ENCODE measurements around the gene GPR26.

The GPR26 gene

GRCh38 chr10:123648595-123648994, 17.6 kb upstream of the GPR26 start:
- Histone ChIP-seq H3K36me3 (replicated peaks) (no peaks in the 10 kb centered on the region), H3K27ac (no peak overlapping the region), H3K4me3 (ENCODE audit: low read depth, low read length) (no peak overlapping the region), H3K27me3 (replicated peaks) (no peaks in the 10 kb centered on the region)
- no peak for DNase-seq
- in situ Hi-C loops (cut with HindIII; ENCODE audit: low pct_ligation_motif_present, low sequenced_read_pairs): no loop called here
- no peak for TF ChIP-seq CTCF (IDR thresholded peaks at IDR 0.05; ENCODE audit: low read depth, low read length, missing control alignments)

GRCh38 chr10:123649676-123650075, 16.5 kb upstream of the GPR26 start:
- no peaks in the 10 kb centered on the region for H3K27me3 ChIP-seq (replicated peaks)
- TF ChIP-seq CTCF (IDR thresholded peaks at IDR 0.05; ENCODE audit: low read depth, low read length, missing control alignments): no peak
- in situ Hi-C loops (cut with HindIII; ENCODE audit: low pct_ligation_motif_present, low sequenced_read_pairs): no loop called here
- no peaks in the 10 kb centered on the region for H3K36me3 ChIP-seq (replicated peaks)
- DNase-seq: no peak
- no peak overlapping the region for H3K27ac ChIP-seq
- no peak overlapping the region for H3K4me3 ChIP-seq (ENCODE audit: low read depth, low read length)

GRCh38 chr10:123651421-123652047, 14.6 kb upstream of the GPR26 start:
- Histone ChIP-seq H3K27me3 (replicated peaks) (no peaks in the 10 kb centered on the region), H3K36me3 (replicated peaks) (no peaks in the 10 kb centered on the region), H3K4me3 (ENCODE audit: low read depth, low read length) (no peak overlapping the region), H3K27ac (no peak overlapping the region)
- TF ChIP-seq CTCF (IDR thresholded peaks at IDR 0.05; ENCODE audit: low read depth, low read length, missing control alignments): no peak
- in situ Hi-C loops (cut with HindIII; ENCODE audit: low pct_ligation_motif_present, low sequenced_read_pairs): no loop called here
- no peak for DNase-seq

GRCh38 chr10:123655751-123656150, 10.4 kb upstream of the GPR26 start:
- DNase-seq: no peak
- in situ Hi-C loops (cut with HindIII; ENCODE audit: low pct_ligation_motif_present, low sequenced_read_pairs): no loop called here
- Histone ChIP-seq H3K27ac (no peak overlapping the region), H3K27me3 (replicated peaks) (no peaks in the 10 kb centered on the region), H3K36me3 (replicated peaks) (no peaks in the 10 kb centered on the region), H3K4me3 (ENCODE audit: low read depth, low read length) (no peak overlapping the region)
- TF ChIP-seq CTCF (IDR thresholded peaks at IDR 0.05; ENCODE audit: low read depth, low read length, missing control alignments): no peak

GRCh38 chr10:123663522-123663921, 2.6 kb upstream of the GPR26 start:
- H3K4me3 ChIP-seq (ENCODE audit: low read depth, low read length): no peak overlapping the region
- H3K36me3 ChIP-seq (replicated peaks): no peaks in the 10 kb centered on the region
- DNase-seq: no peak
- TF ChIP-seq CTCF (IDR thresholded peaks at IDR 0.05; ENCODE audit: low read depth, low read length, missing control alignments): no peak
- no peaks in the 10 kb centered on the region for H3K27me3 ChIP-seq (replicated peaks)
- no peak overlapping the region for H3K27ac ChIP-seq
- in situ Hi-C loops (cut with HindIII; ENCODE audit: low pct_ligation_motif_present, low sequenced_read_pairs): no loop called here

All from brain microvascular endothelial cell (primary cell).